Amniotic stem cell (primary cell): Measurements from ENCODE around the gene HCFC1.
A peak's percentile ranks its signal among the peaks of the same experiment; 100 is the strongest.

Source experiments
- DNase-seq: peaks from one replicate; lab custom pipeline; 2025; lab: John Stamatoyannopoulos, UW

HCFC1 gene

GRCh38 chrX:153924149-153924861, 47.3 kb downstream of the HCFC1 start:
- no peak for DNase-seq

- DNase-seq: peak; percentile 10
Observed at GRCh38 chrX:153922932-153923857, 48.4 kb downstream of the HCFC1 start.

- no peak for DNase-seq
Observed at GRCh38 chrX:153921511-153922446, 49.8 kb downstream of the HCFC1 start.

GRCh38 chrX:153921070-153921469, 50.5 kb downstream of the HCFC1 start:
- no peak for DNase-seq

- DNase-seq: no peak
Observed at GRCh38 chrX:153920546-153920945, 51.1 kb downstream of the HCFC1 start.

GRCh38 chrX:153919281-153919680, 52.3 kb downstream of the HCFC1 start:
- no peak for DNase-seq

- DNase-seq: no peak
Observed at GRCh38 chrX:153917869-153918268, 53.7 kb downstream of the HCFC1 start.

- no peak for DNase-seq
Observed at GRCh38 chrX:153913701-153914100, 57.9 kb downstream of the HCFC1 start.

- no peak for DNase-seq
Observed at GRCh38 chrX:153913211-153913610, 58.4 kb downstream of the HCFC1 start.

- no peak for DNase-seq
Observed at GRCh38 chrX:153911798-153912197, 59.8 kb downstream of the HCFC1 start.

- no peak for DNase-seq
Observed at GRCh38 chrX:153910446-153910845, 61.2 kb downstream of the HCFC1 start.

- DNase-seq: no peak
Observed at GRCh38 chrX:153909980-153910360, 61.6 kb downstream of the HCFC1 start.

GRCh38 chrX:153909024-153909979, 62.3 kb downstream of the HCFC1 start:
- no peak for DNase-seq

GRCh38 chrX:153908219-153908860, 63.3 kb downstream of the HCFC1 start:
- DNase-seq: no peak

- DNase-seq: no peak
Observed at GRCh38 chrX:153907456-153907855, 64.2 kb downstream of the HCFC1 start.

GRCh38 chrX:153906126-153906917, 65.3 kb downstream of the HCFC1 start:
- no peak for DNase-seq

- DNase-seq: no peak
Observed at GRCh38 chrX:153905481-153906095, 66.0 kb downstream of the HCFC1 start.

- no peak for DNase-seq
Observed at GRCh38 chrX:153903991-153904957, 67.3 kb downstream of the HCFC1 start, which contains the start of gene AVPR2. TSS of gene AVPR2 (plus strand) at chrX:153904673. CDS start at chrX:153905146, 473 bp downstream.
